PC-9 (cell line): ENCODE data around the gene RALGPS2.

Experiments
- EZH2 ChIP-seq: fragments of 200-600 bp; sonication (generic); IDR thresholded peaks from 2 replicates; pipeline ENCODE4 v1.8.0; 2017; ENCODE audit warnings: antibody characterized with exemption, low read depth
- TF ChIP-seq, protein P1 (sequence below): fragments of 200-600 bp; sonication (generic); conservative IDR thresholded peaks from 2 replicates; pipeline ENCODE4 v1.6.1; 2017; ENCODE audit warnings: mixed run types, antibody characterized with exemption, mild to moderate bottlenecking, moderate library complexity

DNA sequence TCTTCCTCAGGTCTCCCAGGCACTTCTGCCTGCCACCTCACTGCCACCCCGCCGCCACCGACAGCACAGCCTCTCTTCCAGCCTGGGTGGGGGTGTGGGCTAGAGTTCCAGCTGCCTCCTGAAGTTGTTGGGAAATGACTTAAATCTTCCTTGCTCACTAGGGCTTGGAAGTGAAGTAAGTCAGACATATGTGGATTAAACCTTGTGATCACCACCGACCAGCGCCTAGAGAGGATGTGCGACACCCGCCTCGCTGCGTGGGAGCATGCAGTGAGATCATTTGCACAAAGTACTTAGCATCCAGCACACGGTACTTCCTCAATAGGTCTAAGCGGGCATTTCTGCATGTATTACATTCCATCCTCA lies 229.3 kb downstream of the RALGPS2 start:
- TF ChIP-seq, protein P1, sequence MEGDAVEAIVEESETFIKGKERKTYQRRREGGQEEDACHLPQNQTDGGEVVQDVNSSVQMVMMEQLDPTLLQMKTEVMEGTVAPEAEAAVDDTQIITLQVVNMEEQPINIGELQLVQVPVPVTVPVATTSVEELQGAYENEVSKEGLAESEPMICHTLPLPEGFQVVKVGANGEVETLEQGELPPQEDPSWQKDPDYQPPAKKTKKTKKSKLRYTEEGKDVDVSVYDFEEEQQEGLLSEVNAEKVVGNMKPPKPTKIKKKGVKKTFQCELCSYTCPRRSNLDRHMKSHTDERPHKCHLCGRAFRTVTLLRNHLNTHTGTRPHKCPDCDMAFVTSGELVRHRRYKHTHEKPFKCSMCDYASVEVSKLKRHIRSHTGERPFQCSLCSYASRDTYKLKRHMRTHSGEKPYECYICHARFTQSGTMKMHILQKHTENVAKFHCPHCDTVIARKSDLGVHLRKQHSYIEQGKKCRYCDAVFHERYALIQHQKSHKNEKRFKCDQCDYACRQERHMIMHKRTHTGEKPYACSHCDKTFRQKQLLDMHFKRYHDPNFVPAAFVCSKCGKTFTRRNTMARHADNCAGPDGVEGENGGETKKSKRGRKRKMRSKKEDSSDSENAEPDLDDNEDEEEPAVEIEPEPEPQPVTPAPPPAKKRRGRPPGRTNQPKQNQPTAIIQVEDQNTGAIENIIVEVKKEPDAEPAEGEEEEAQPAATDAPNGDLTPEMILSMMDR: no peak
- no peak for TF ChIP-seq EZH2
